H9 (cell line): ENCODE data around the gene GRIK3. TPM values are rescaled to one million over a fixed set of nuclear protein-coding genes. Genes with fewer than 3 reads are reported as not detected.

Experiments
- DNase-seq: peaks from one replicate; pipeline ENCODE4 v3.0.0-alpha.2; 2017
- H2AFZ ChIP-seq: one replicate; pipeline ENCODE4 v1.6.1; 2013; ENCODE audit warnings: mild to moderate bottlenecking, low read length, control low read depth, moderate library complexity
- H2AK5ac ChIP-seq: 2 replicates; pipeline ENCODE4 v1.6.1; 2013; ENCODE audit warnings: low read length, control low read depth, mixed read lengths; ENCODE audit not compliant: insufficient read length
- H2BK120ac ChIP-seq: one replicate; pipeline ENCODE4 v1.6.1; 2013; ENCODE audit warnings: low read depth, mild to moderate bottlenecking, low read length, control low read depth, inconsistent platforms; ENCODE audit not compliant: poor library complexity, severe bottlenecking
- H2BK12ac ChIP-seq: 2 replicates; pipeline ENCODE4 v1.6.1; 2013; ENCODE audit warnings: low read length, control low read depth, mixed read lengths, low read depth; ENCODE audit not compliant: insufficient read length
- H2BK15ac ChIP-seq: 2 replicates; pipeline ENCODE4 v1.6.1; 2013; ENCODE audit warnings: low read depth, low read length, control low read depth
- H2BK20ac ChIP-seq: one replicate; pipeline ENCODE4 v1.6.1; 2013; ENCODE audit warnings: low read depth, mild to moderate bottlenecking, low read length, control low read depth, inconsistent platforms; ENCODE audit not compliant: poor library complexity, severe bottlenecking
- H2BK5ac ChIP-seq: 2 replicates; pipeline ENCODE4 v1.6.1; 2013; ENCODE audit warnings: low read length, control low read depth, mixed read lengths; ENCODE audit not compliant: insufficient read length
- H3K14ac ChIP-seq: 2 replicates; pipeline ENCODE4 v1.6.1; 2013; ENCODE audit warnings: low read length, control low read depth; ENCODE audit not compliant: insufficient read depth
- H3K18ac ChIP-seq: 2 replicates; pipeline ENCODE4 v1.6.1; 2013; ENCODE audit warnings: low read depth, mild to moderate bottlenecking, mixed read lengths, low read length, control low read depth; ENCODE audit not compliant: insufficient read length
- H3K23ac ChIP-seq: 2 replicates; pipeline ENCODE4 v1.6.1; 2013; ENCODE audit warnings: low read length, control low read depth, mixed read lengths, low read depth; ENCODE audit not compliant: insufficient read length
- H3K23me2 ChIP-seq: 2 replicates; pipeline ENCODE4 v1.6.1; 2013; ENCODE audit warnings: low read depth, mild to moderate bottlenecking, mixed read lengths, low read length, control low read depth; ENCODE audit not compliant: insufficient read length, poor library complexity, severe bottlenecking
- H3K27ac ChIP-seq: 2 replicates; pipeline ENCODE4 v1.5.1; 2013; ENCODE audit warnings: low read length, control low read depth, mixed read lengths, low read depth; ENCODE audit not compliant: insufficient read length
- H3K27me3 ChIP-seq: 2 replicates; pipeline ENCODE4 v1.6.1; 2013; ENCODE audit warnings: low read length, control low read depth, inconsistent platforms; ENCODE audit not compliant: insufficient read depth
- H3K4ac ChIP-seq: 2 replicates; pipeline ENCODE4 v1.6.1; 2013; ENCODE audit warnings: low read depth, mild to moderate bottlenecking, control low read depth, inconsistent platforms, low read length, moderate library complexity
- H3K4me1 ChIP-seq: 2 replicates; pipeline ENCODE4 v1.6.1; 2013; ENCODE audit warnings: low read length, control low read depth, inconsistent platforms; ENCODE audit not compliant: insufficient read depth
- H3K4me2 ChIP-seq: 2 replicates; pipeline ENCODE4 v1.6.1; 2013; ENCODE audit warnings: low read length, control low read depth, mixed read lengths; ENCODE audit not compliant: insufficient read length, insufficient read depth
- H3K56ac ChIP-seq: 2 replicates; pipeline ENCODE4 v1.6.1; 2013; ENCODE audit warnings: low read depth, mild to moderate bottlenecking, mixed read lengths, low read length, control low read depth; ENCODE audit not compliant: insufficient read length
- H3K79me1 ChIP-seq: 2 replicates; pipeline ENCODE4 v1.6.1; 2013; ENCODE audit warnings: low read depth, mild to moderate bottlenecking, moderate library complexity, low read length, control low read depth, inconsistent platforms; ENCODE audit not compliant: insufficient read depth, poor library complexity, severe bottlenecking
- H3K79me2 ChIP-seq: 2 replicates; pipeline ENCODE4 v1.6.1; 2013; ENCODE audit warnings: low read length, control low read depth, inconsistent platforms; ENCODE audit not compliant: insufficient read depth
- H3K9ac ChIP-seq: 2 replicates; pipeline ENCODE4 v1.6.1; 2013; ENCODE audit warnings: low read length, control low read depth, mixed read lengths; ENCODE audit not compliant: insufficient read length; ENCODE audit errors: extremely low read depth
- H3K9me3 ChIP-seq: one replicate; pipeline ENCODE4 v1.6.1; 2013; ENCODE audit warnings: low read depth, low read length, inconsistent platforms; ENCODE audit not compliant: control insufficient read depth
- H3T11ph ChIP-seq: one replicate; pipeline ENCODE4 v1.6.1; 2013; ENCODE audit warnings: mild to moderate bottlenecking, low read length, control low read depth, inconsistent platforms
- H4K20me1 ChIP-seq: one replicate; pipeline ENCODE4 v1.6.1; 2013; ENCODE audit not compliant: control insufficient read depth, insufficient read length, insufficient read depth
- H4K5ac ChIP-seq: 2 replicates; pipeline ENCODE4 v1.6.1; 2013; ENCODE audit warnings: low read depth, mild to moderate bottlenecking, mixed read lengths, low read length, control low read depth; ENCODE audit not compliant: insufficient read length
- H4K8ac ChIP-seq: replicated peaks from 2 replicates; pipeline ENCODE4 v1.6.1; 2013; ENCODE audit warnings: low read length, control low read depth, mixed read lengths, low read depth; ENCODE audit not compliant: insufficient read length
- H4K91ac ChIP-seq: 2 replicates; pipeline ENCODE4 v1.6.1; 2013; ENCODE audit warnings: low read depth, mild to moderate bottlenecking, moderate library complexity, mixed read lengths, low read length, control low read depth; ENCODE audit not compliant: insufficient read length
- H3K27ac Mint-ChIP-seq, 3 experiments: 2 replicates in 2 of 3; 3 replicates in 1 of 3; pipeline ENCODE4 v1.8.0; 2020 to 2021; ENCODE audit warnings: mixed read lengths in 3 of 3, mild to moderate bottlenecking in 1 of 3, moderate library complexity in 1 of 3
- H3K27me3 Mint-ChIP-seq: 2 replicates; pipeline ENCODE4 v1.8.0; 2021; ENCODE audit warnings: low read depth, mild to moderate bottlenecking, moderate library complexity, mixed read lengths
- H3K36me3 Mint-ChIP-seq, 3 experiments: 2 replicates in 2 of 3; 3 replicates in 1 of 3; pipeline ENCODE4 v1.8.0; 2020 to 2021; ENCODE audit warnings: low read depth in 3 of 3, mixed read lengths in 3 of 3; ENCODE audit not compliant: insufficient read depth in 1 of 3
- H3K4me1 Mint-ChIP-seq, 2 experiments: 2 replicates each; pipeline ENCODE4 v1.8.0; 2020; ENCODE audit warnings: mixed read lengths in 2 of 2
- H3K4me3 Mint-ChIP-seq, 2 experiments: 2 replicates in 1 of 2; 3 replicates in 1 of 2; pipeline ENCODE4 v1.8.0; 2020 to 2021; ENCODE audit warnings: mild to moderate bottlenecking in 2 of 2, mixed read lengths in 2 of 2, moderate library complexity in 1 of 2
- H3K9me3 Mint-ChIP-seq, 2 experiments: 2 replicates in 1 of 2; 3 replicates in 1 of 2; pipeline ENCODE4 v1.8.0; 2020; ENCODE audit warnings: mild to moderate bottlenecking in 2 of 2, mixed read lengths in 2 of 2, moderate library complexity in 1 of 2
- CTCF ChIP-seq: fragments of 200-600 bp; sonication (generic); conservative IDR thresholded peaks from 3 replicates; pipeline ENCODE4 v1.8.0; 2021; ENCODE audit warnings: antibody characterized with exemption, mild to moderate bottlenecking
- WGBS: extraction: QIAGEN DNeasy Blood & Tissue Kit; methylation state at CpG from one replicate; pipeline ENCODE4 v1.1.7; 2013; ENCODE audit warnings: missing lambda C conversion rate, low lambda C conversion rate, mixed read lengths; ENCODE audit not compliant: insufficient read length; ENCODE audit errors: extremely low coverage; 5-methylcytosine and 5-hydroxymethylcytosine counted together
- total RNA-seq: library from RNA; stranded (reverse); gene quantifications from 2 replicates; pipeline ENCODE4 v1.2.1, GENCODE V29; 2021

GRIK3 gene
- total RNA-seq, 1 experiment from 2014 or later, result 1.7 TPM

- Mint-ChIP-seq H3K9me3 (no peaks in the 10 kb centered on the region), H3K4me1 (peaks cover 8 to 23% of the 10 kb centered on the region in 2 experiments), H3K36me3 (no peaks in the 10 kb centered on the region), H3K27ac (no peak overlapping the region; a peak in 1 of 7 replicates), H3K4me3 (no peak overlapping the region), H3K27me3 (peaks cover 4% of the 10 kb centered on the region; the same call in 1 of the 2 replicates)
- no peak overlapping the region for H3K9ac ChIP-seq
- H3K23ac ChIP-seq, result no peak overlapping the region
- no peak overlapping the region for H3K56ac ChIP-seq
- H3K9me3 ChIP-seq, result no peaks in the 10 kb centered on the region
- H3K27ac ChIP-seq, result no peak overlapping the region
- H3K23me2 ChIP-seq, result no peaks in the 10 kb centered on the region
- no peak overlapping the region for H4K5ac ChIP-seq
- H2BK15ac ChIP-seq, result no peak overlapping the region
- H3K79me2 ChIP-seq, result no peaks in the 10 kb centered on the region
- H3K14ac ChIP-seq, result no peak overlapping the region
- no peak overlapping the region for H2BK20ac ChIP-seq
- no peaks in the 10 kb centered on the region for H3K27me3 ChIP-seq
- no peak overlapping the region for H3T11ph ChIP-seq
- no peak for DNase-seq
- WGBS, result no CpG with 5 or more reads among the region's 8 CpGs
- H3K4ac ChIP-seq, result no peak overlapping the region
- H2BK12ac ChIP-seq, result no peak overlapping the region
- H2AK5ac ChIP-seq, result no peak overlapping the region
- no peak overlapping the region for H2BK120ac ChIP-seq
- no peaks in the 10 kb centered on the region; the same call in 1 of the 2 replicates for H3K4me1 ChIP-seq
- no peaks in the 10 kb centered on the region for H4K20me1 ChIP-seq
- no peak overlapping the region for H3K18ac ChIP-seq
- H4K91ac ChIP-seq, result no peak overlapping the region
- no peak for TF ChIP-seq CTCF
- no peak overlapping the region for H4K8ac ChIP-seq
- H2AFZ ChIP-seq, result no peak overlapping the region
- no peak overlapping the region for H3K4me2 ChIP-seq
- H3K79me1 ChIP-seq, result no peaks in the 10 kb centered on the region
- H2BK5ac ChIP-seq, result no peak overlapping the region
Observed at GRCh38 chr1:36927826-36928225, 106.5 kb downstream of the GRIK3 start.
